HepG2 (cell line): ENCODE measurements around the gene COX14.

Source experiments
- MAFF ChIP-seq: IDR thresholded peaks from 2 replicates; pipeline ENCODE4 v1.6.1; 2011; ENCODE audit warnings: low read depth, low read length, improper control_type of control experiment
- MEIS1 ChIP-seq: sonication (generic); formaldehyde crosslinking; IDR thresholded peaks from 2 replicates; pipeline ENCODE4 v1.9.0; 2021; ENCODE audit warnings: mild to moderate bottlenecking, missing genetic modification reagents, moderate library complexity, borderline replicate concordance
- MTA3 ChIP-seq: sonication (generic); formaldehyde crosslinking; IDR thresholded peaks from 2 replicates; pipeline ENCODE4 v1.4.0; 2020; ENCODE audit warnings: missing genetic modification reagents
- MXD4 ChIP-seq: IDR thresholded peaks from 2 replicates; pipeline ENCODE4 v1.6.1; 2016; ENCODE audit warnings: mild to moderate bottlenecking, missing biosample characterization, missing genetic modification reagents
- RELA ChIP-seq: sonication (generic); formaldehyde crosslinking; IDR thresholded peaks from 2 replicates; pipeline ENCODE4 v1.4.0; 2020; ENCODE audit warnings: missing genetic modification reagents
- SNAPC2 ChIP-seq: sonication (generic); formaldehyde crosslinking; IDR thresholded peaks from 2 replicates; pipeline ENCODE4 v1.8.1; 2022; ENCODE audit warnings: mild to moderate bottlenecking, missing genetic modification reagents
- SNAPC4 ChIP-seq: sonication (generic); formaldehyde crosslinking; IDR thresholded peaks from 2 replicates; pipeline ENCODE4 v1.4.0; 2020; ENCODE audit warnings: mild to moderate bottlenecking, missing genetic modification reagents
- SOX5 ChIP-seq: IDR thresholded peaks from 2 replicates; pipeline ENCODE4 v1.6.1; 2016; ENCODE audit warnings: borderline replicate concordance
- ZNF563 ChIP-seq: sonication (generic); formaldehyde crosslinking; IDR thresholded peaks from 2 replicates; pipeline ENCODE4 v1.8.0; 2022; ENCODE audit warnings: mild to moderate bottlenecking, moderate library complexity, missing genetic modification reagents
- TF ChIP-seq, protein P1 (sequence below): sonication (generic); formaldehyde crosslinking; IDR thresholded peaks from 2 replicates; pipeline ENCODE4 v1.5.0; 2020; ENCODE audit warnings: mild to moderate bottlenecking, missing genetic modification reagents, moderate library complexity

DNA sequence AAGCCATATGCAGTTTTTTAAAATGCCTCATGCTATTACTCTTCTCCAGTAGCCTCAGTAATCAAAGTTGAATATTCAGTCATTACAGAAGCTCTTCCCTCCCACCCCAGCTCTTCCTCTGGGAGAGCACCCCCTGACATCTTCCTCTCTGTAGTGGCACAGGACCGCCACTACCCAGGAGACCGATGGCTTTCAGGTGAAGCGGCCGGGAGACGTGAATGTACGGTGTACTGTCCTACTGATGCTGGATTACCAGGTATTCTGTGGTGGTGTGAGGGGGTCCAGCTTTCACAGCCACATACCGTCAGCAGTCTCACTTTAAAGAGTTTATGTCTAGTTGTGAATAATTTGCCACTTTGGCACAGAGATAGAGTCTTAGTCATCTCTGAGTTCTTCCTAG is 22.3 kb upstream of the COX14 start:
- TF ChIP-seq SNAPC4 (no peak), SOX5 (CRISPR knock-in tag) (no peak), SNAPC2 (CRISPR knock-in tag) (no peak), MTA3 (CRISPR knock-in tag) (no peak), MAFF (no peak), ZNF563 (CRISPR knock-in tag) (no peak), MXD4 (CRISPR knock-in tag) (no peak), MEIS1 (CRISPR knock-in tag) (no peak), RELA (CRISPR knock-in tag) (no peak)
- TF ChIP-seq, protein P1, sequence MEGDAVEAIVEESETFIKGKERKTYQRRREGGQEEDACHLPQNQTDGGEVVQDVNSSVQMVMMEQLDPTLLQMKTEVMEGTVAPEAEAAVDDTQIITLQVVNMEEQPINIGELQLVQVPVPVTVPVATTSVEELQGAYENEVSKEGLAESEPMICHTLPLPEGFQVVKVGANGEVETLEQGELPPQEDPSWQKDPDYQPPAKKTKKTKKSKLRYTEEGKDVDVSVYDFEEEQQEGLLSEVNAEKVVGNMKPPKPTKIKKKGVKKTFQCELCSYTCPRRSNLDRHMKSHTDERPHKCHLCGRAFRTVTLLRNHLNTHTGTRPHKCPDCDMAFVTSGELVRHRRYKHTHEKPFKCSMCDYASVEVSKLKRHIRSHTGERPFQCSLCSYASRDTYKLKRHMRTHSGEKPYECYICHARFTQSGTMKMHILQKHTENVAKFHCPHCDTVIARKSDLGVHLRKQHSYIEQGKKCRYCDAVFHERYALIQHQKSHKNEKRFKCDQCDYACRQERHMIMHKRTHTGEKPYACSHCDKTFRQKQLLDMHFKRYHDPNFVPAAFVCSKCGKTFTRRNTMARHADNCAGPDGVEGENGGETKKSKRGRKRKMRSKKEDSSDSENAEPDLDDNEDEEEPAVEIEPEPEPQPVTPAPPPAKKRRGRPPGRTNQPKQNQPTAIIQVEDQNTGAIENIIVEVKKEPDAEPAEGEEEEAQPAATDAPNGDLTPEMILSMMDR (CRISPR knock-in tag), result no peak
